GM12801 (cell line): ENCODE measurements around the gene ZBTB43.

Experiments used
- CTCF ChIP-seq: IDR thresholded peaks from one replicate; pipeline ENCODE4 v1.5.1; 2011; ENCODE audit warnings: control low read depth; ENCODE audit not compliant: insufficient read length; ENCODE audit errors: extremely low read depth

Gene ZBTB43

GRCh38 chr9:126849591-126850225, 44.9 kb downstream of the ZBTB43 start:
- TF ChIP-seq CTCF, result no peak

DNA sequence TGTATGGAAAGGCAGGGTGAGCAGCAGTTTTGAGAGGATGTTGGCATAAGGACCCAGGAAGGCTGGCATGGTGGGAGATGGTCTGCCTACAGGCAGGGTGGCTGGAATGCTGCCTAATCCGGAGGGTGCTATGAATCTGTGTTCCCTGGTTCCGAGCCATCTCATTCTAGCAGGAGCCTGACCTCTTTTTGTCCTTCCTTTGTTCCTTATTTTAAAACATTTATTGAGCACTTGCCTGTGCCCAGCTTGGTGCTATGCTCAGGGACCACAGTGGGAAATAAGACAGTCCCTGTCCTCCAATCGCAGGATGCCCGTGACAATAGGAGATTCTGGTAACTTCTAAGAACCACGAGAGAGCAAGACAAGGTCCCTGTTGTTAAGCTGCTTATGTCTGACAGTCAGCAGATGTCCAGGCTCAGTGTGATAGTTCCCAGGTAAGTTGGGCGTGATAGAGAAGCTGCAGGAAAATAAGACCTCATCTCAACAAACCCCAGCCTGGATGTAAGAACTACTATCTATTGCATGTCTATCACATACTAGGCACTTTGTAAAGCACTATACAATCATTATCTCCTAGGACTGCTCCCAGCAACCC, 46.5 kb downstream of the ZBTB43 start:
- TF ChIP-seq CTCF, result no peak

- TF ChIP-seq CTCF, result no peak
These were observed 47.3 kb downstream of the ZBTB43 start for GRCh38 chr9:126852086-126852688.

DNA sequence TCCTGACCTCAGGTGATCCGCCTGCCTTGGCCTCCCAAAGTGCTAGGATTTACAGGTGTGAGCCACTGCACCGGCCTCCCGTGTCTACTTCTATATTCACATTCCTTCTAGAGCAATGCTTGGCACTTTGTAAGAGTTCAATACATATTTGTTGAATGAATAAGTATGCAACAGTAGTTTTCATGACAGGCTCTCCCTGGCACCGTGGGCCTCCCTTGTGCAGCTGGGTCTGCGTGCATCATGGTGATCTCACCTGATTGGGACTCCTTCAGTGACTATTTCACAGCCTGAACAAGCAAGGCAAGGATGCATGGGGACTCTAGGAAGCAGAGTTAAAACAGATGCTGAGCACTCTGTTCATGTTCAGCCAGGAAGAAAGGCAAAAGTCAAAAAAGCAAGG, 48.8 kb downstream of the ZBTB43 start:
- TF ChIP-seq CTCF, result no peak

DNA sequence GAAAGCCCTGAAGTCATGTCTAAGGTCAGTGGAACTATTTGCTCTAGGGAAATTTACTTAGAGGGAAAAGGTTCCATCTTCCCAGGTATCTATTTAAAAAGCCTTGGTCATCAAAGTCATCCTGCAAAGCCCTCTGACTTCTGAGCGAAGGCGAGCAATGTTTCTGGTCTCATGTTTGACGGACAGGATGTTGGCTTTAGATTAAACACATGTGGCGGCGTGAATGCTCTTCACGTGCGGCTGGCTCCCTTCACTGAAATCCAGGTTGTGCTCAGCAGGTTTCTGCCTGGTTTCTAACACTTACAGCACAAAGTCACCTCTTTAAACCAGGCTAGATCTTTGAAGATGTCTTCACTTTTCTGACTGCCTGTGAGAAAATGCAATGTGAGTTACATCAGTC, 49.9 kb downstream of the ZBTB43 start:
- no peak for TF ChIP-seq CTCF

- no peak for TF ChIP-seq CTCF
These were observed 51.6 kb downstream of the ZBTB43 start for GRCh38 chr9:126856326-126856877.

DNA sequence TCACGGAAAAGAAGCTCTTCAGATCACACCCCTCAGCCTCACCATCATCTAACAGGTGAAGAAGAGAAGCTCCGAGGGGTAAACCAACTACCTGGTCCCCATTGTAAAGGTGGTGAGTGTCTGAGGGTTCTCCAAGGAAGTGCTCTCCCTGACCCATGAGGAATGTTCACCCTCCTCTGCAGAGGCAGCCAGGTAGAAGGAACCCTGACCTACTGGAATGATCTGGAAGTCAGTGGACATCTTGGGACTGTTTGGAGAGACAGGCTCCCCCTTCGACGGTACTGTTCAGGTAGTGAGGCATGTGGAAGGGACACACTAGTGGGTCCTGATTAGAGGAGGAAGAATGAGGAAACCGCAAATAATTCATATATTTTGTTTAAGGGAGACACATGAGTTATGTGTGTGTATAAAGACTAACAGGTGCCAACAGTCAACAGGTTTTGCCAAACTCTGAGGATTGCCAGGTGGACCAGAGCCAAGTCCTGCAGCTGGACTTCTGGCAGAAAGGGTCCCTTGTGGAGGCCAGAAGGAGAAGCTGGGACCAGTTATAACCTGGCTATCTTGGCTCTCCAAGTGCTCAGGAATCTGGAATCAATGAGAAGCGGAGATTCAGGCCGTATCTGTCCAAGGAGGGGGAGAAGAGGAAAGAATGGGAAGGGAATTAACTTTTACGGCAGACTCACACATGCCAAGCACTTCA, 52.6 kb downstream of the ZBTB43 start:
- no peak for TF ChIP-seq CTCF
